Measurements from ENCODE around the gene ADAM10.

GRCh38 chr15:58582160-58582559 is 167.3 kb downstream of the ADAM10 start:
- no peak for TF ChIP-seq CTCF (conservative IDR thresholded peaks at IDR 0.05; ENCODE audit: low read length)
- TF ChIP-seq EZH2phosphoT487 (IDR thresholded peaks at IDR 0.05; ENCODE audit: borderline replicate concordance): no peak

Measured in Loucy (cell line).